WTC11 (cell line): ENCODE data around the gene DPP10. TPM values are rescaled to one million over a fixed set of nuclear protein-coding genes. Genes with fewer than 3 reads are reported as not detected.
A peak's percentile ranks its signal among the peaks of the same experiment; 100 is the strongest.

Source experiments
- ATAC-seq: fragments of 200-7000 bp; cut with Tn5 transposase; 2 replicates; pipeline ENCODE4 v1.10.0; 2021; ENCODE audit warnings: mild to moderate bottlenecking, moderate library complexity
- CTCF ChIA-PET: fragments of 300-600 bp; sonication (Branson Sonifier 250); formaldehyde crosslinking; loops from one replicate; lab custom pipeline; 2021; ENCODE audit warnings: antibody characterized with exemption; lab: Charles Lee
- POLR2A ChIA-PET: fragments of 350-600 bp; sonication (Branson Sonifier 250); formaldehyde crosslinking; loops from one replicate; lab custom pipeline; 2021; ENCODE audit warnings: antibody characterized with exemption; lab: Charles Lee
- DNase-seq: peaks from one replicate; pipeline ENCODE4 v3.0.0; 2021; ENCODE audit warnings: low spot score
- H3K27ac Mint-ChIP-seq: 2 replicates; pipeline ENCODE4 v1.8.0; 2021; ENCODE audit warnings: mixed read lengths
- H3K27me3 Mint-ChIP-seq: 2 replicates; pipeline ENCODE4 v1.8.0; 2021; ENCODE audit warnings: low read depth, mild to moderate bottlenecking, moderate library complexity, mixed read lengths
- H3K36me3 Mint-ChIP-seq: 2 replicates; pipeline ENCODE4 v1.8.0; 2021; ENCODE audit warnings: mixed read lengths
- H3K4me1 Mint-ChIP-seq: 2 replicates; pipeline ENCODE4 v1.8.0; 2022; ENCODE audit warnings: mixed read lengths
- H3K4me3 Mint-ChIP-seq: 2 replicates; pipeline ENCODE4 v1.8.0; 2021; ENCODE audit warnings: mild to moderate bottlenecking, moderate library complexity, mixed read lengths
- H3K9me3 Mint-ChIP-seq: 2 replicates; pipeline ENCODE4 v1.8.0; 2021; ENCODE audit warnings: mixed read lengths
- ATF6 ChIP-seq: sonication (generic); formaldehyde crosslinking; IDR thresholded peaks from 2 replicates; pipeline ENCODE4 v1.8.1; 2023; ENCODE audit warnings: mild to moderate bottlenecking, missing genetic modification reagents
- ELF4 ChIP-seq: sonication (generic); formaldehyde crosslinking; IDR thresholded peaks from 2 replicates; pipeline ENCODE4 v1.8.1; 2022; ENCODE audit warnings: low read depth, mild to moderate bottlenecking, moderate library complexity, missing genetic modification reagents
- ETV6 ChIP-seq: sonication (generic); formaldehyde crosslinking; IDR thresholded peaks from 2 replicates; pipeline ENCODE4 v1.8.1; 2022; ENCODE audit warnings: mild to moderate bottlenecking, missing genetic modification reagents
- FOXJ3 ChIP-seq: sonication (generic); formaldehyde crosslinking; IDR thresholded peaks from 2 replicates; pipeline ENCODE4 v1.9.0; 2021; ENCODE audit warnings: missing genetic modification reagents, mild to moderate bottlenecking, borderline replicate concordance
- FOXP4 ChIP-seq: sonication (generic); formaldehyde crosslinking; IDR thresholded peaks from 2 replicates; pipeline ENCODE4 v1.8.0; 2022; ENCODE audit warnings: mild to moderate bottlenecking, missing genetic modification reagents
- MAX ChIP-seq: sonication (generic); formaldehyde crosslinking; IDR thresholded peaks from 2 replicates; pipeline ENCODE4 v1.8.0; 2022; ENCODE audit warnings: mild to moderate bottlenecking, missing genetic modification reagents
- NFE2L1 ChIP-seq: sonication (generic); formaldehyde crosslinking; IDR thresholded peaks from 2 replicates; pipeline ENCODE4 v1.8.1; 2023; ENCODE audit warnings: missing genetic modification reagents
- OVOL2 ChIP-seq: fragments of 250-450 bp; sonication (Bioruptor Pico); IDR thresholded peaks from 2 replicates; pipeline ENCODE4 v1.9.0; 2021; ENCODE audit warnings: mild to moderate bottlenecking, borderline replicate concordance
- RORB ChIP-seq: fragments of 250-450 bp; sonication (Bioruptor Pico); IDR thresholded peaks from 2 replicates; pipeline ENCODE4 v1.9.0; 2021; ENCODE audit warnings: mild to moderate bottlenecking
- SMAD3 ChIP-seq: sonication (generic); formaldehyde crosslinking; IDR thresholded peaks from 2 replicates; pipeline ENCODE4 v1.8.0; 2022; ENCODE audit warnings: missing genetic modification reagents, mild to moderate bottlenecking, borderline replicate concordance
- SMAD4 ChIP-seq: sonication (generic); formaldehyde crosslinking; IDR thresholded peaks from 2 replicates; pipeline ENCODE4 v1.8.0; 2022; ENCODE audit warnings: mild to moderate bottlenecking, missing genetic modification reagents
- SP1 ChIP-seq: sonication (generic); formaldehyde crosslinking; conservative IDR thresholded peaks from 2 replicates; pipeline ENCODE4 v1.8.1; 2022; ENCODE audit warnings: missing genetic modification reagents
- STAT6 ChIP-seq: sonication (generic); formaldehyde crosslinking; conservative IDR thresholded peaks from 2 replicates; pipeline ENCODE4 v1.8.1; 2023; ENCODE audit warnings: mild to moderate bottlenecking, low read depth, missing genetic modification reagents, moderate library complexity
- TP53 ChIP-seq: sonication (generic); formaldehyde crosslinking; IDR thresholded peaks from 2 replicates; pipeline ENCODE4 v1.8.1; 2023; ENCODE audit warnings: mild to moderate bottlenecking, missing genetic modification reagents
- ZNF232 ChIP-seq: sonication (generic); formaldehyde crosslinking; IDR thresholded peaks from 2 replicates; pipeline ENCODE4 v1.8.0; 2022; ENCODE audit warnings: mild to moderate bottlenecking, missing genetic modification reagents
- ZNF396 ChIP-seq: fragments of 250-450 bp; sonication (Bioruptor Pico); IDR thresholded peaks from 2 replicates; pipeline ENCODE4 v1.8.0; 2021; ENCODE audit warnings: mild to moderate bottlenecking, moderate library complexity, borderline replicate concordance
- total RNA-seq: library from RNA; stranded (reverse); gene quantifications from 3 replicates; pipeline ENCODE4 v1.2.3, GENCODE V29; 2021
- TF ChIP-seq, protein P1 (sequence below): fragments of 200-600 bp; IDR thresholded peaks from 2 replicates; pipeline ENCODE4 v1.8.0; 2022; ENCODE audit warnings: antibody characterized with exemption
- TF ChIP-seq, protein P2 (sequence below): fragments of 250-450 bp; sonication (Bioruptor Pico); IDR thresholded peaks from 2 replicates; pipeline ENCODE4 v1.9.0; 2021; ENCODE audit warnings: mild to moderate bottlenecking

The DPP10 gene
- total RNA-seq, 1 experiment from 2014 or later = 4.0 TPM

DNA sequence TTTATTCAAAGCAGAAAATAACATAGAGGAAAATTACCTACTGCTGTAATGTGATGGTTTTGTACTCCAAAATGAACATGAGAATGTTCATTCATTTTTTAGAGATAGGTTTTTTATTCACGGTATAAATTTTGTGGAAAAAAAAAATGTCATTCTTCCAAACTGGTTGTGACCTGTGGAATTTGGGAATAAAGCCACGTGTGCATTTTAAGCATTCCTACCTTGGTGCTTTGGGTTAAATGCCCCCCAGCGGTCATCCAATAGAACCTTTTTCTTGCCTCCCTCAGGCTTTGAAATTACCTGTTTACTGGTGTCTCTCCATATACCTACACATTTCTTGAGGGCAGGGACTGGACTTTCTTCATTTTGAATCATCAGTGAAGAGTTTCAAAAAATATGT lies 740.7 kb downstream of the DPP10 start:
- Mint-ChIP-seq H3K9me3 (peaks cover 23% of the 10 kb centered on the region), H3K4me1 (peaks cover 16% of the 10 kb centered on the region), H3K27me3 (no peaks in the 10 kb centered on the region), H3K4me3 (no peak overlapping the region), H3K27ac (no peak overlapping the region), H3K36me3 (peaks cover 4% of the 10 kb centered on the region; the same call in 1 of the 2 replicates)
- DNase-seq = peak; percentile 13
- CTCF ChIA-PET = interaction anchor here (1.5 kb wide), 1 partner anchor 8 kb away, joined by 4 read pairs; no protein-coding TSS in a partner anchor
- peak; percentile 70 for ATAC-seq
- POLR2A ChIA-PET = no interaction called here
- TF ChIP-seq, protein P1, sequence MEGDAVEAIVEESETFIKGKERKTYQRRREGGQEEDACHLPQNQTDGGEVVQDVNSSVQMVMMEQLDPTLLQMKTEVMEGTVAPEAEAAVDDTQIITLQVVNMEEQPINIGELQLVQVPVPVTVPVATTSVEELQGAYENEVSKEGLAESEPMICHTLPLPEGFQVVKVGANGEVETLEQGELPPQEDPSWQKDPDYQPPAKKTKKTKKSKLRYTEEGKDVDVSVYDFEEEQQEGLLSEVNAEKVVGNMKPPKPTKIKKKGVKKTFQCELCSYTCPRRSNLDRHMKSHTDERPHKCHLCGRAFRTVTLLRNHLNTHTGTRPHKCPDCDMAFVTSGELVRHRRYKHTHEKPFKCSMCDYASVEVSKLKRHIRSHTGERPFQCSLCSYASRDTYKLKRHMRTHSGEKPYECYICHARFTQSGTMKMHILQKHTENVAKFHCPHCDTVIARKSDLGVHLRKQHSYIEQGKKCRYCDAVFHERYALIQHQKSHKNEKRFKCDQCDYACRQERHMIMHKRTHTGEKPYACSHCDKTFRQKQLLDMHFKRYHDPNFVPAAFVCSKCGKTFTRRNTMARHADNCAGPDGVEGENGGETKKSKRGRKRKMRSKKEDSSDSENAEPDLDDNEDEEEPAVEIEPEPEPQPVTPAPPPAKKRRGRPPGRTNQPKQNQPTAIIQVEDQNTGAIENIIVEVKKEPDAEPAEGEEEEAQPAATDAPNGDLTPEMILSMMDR = 0 out of 2 replicates have a peak, but pooled peaks have one; percentile 13
- no peak for TF ChIP-seq STAT6 (CRISPR knock-in tag)
- TF ChIP-seq MAX (CRISPR knock-in tag) = no peak
- no peak for TF ChIP-seq NFE2L1 (CRISPR knock-in tag)

DNA sequence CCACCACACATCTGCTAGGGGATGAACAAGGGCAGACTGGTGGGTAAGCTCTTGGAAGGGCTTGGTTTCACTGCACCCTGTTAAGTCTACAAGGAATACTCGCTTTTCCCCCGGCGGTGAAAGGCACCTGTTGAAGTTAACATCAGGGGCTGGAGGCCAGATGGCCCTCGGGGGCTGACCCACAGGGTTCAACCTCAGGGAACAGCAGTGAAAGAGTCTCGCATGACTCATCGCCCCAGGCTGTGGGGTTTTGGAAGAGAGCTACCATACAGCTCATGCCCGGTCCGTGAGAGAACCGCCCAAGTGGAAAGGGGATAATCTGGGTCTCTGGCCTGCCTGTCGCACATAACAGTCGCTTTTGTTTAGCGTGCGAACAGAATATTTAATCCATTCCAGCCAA lies 748.0 kb downstream of the DPP10 start:
- Mint-ChIP-seq H3K27ac (no peak overlapping the region), H3K9me3 (peaks cover 54% of the 10 kb centered on the region), H3K27me3 (no peaks in the 10 kb centered on the region), H3K36me3 (peaks cover 30% of the 10 kb centered on the region), H3K4me1 (peaks cover 7% of the 10 kb centered on the region), H3K4me3 (no peak overlapping the region)
- CTCF ChIA-PET = no interaction called here
- ATAC-seq (no peak), DNase-seq (no peak)
- TF ChIP-seq, protein P2, sequence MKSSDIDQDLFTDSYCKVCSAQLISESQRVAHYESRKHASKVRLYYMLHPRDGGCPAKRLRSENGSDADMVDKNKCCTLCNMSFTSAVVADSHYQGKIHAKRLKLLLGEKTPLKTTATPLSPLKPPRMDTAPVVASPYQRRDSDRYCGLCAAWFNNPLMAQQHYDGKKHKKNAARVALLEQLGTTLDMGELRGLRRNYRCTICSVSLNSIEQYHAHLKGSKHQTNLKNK = no peak
- TF ChIP-seq, protein P1 = no peak
- TF ChIP-seq RORB (no peak), SP1 (CRISPR knock-in tag) (no peak), TP53 (CRISPR knock-in tag) (no peak), ZNF396 (CRISPR knock-in tag) (no peak)
- POLR2A ChIA-PET = no interaction called here

DNA sequence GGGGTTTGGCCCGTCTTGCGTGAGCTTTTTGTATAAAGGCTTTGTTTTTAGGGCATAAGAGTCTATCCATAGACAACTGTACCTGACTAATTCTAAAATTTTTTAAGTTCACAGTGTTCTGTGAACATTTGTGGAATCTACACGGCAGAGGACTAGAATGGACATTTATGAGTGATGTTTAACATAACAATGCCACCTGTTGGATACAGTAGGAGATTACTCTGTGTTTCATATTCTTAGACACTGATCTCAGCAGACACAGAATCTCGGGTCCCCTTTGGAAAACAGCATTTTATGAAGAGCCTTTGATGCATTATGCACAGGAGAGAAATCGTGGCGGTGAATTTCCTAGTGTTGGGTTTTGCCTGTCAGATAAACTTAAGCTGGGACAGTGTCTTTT lies 752.2 kb downstream of the DPP10 start:
- Mint-ChIP-seq H3K4me1 (peaks cover 9% of the 10 kb centered on the region), H3K27me3 (no peaks in the 10 kb centered on the region), H3K36me3 (peaks cover 22% of the 10 kb centered on the region), H3K9me3 (peaks cover 32% of the 10 kb centered on the region), H3K4me3 (no peak overlapping the region), H3K27ac (no peak overlapping the region)
- ChIA-PET POLR2A (no interaction called here), CTCF (no interaction called here)
- DNase-seq = no peak
- no peak for TF ChIP-seq ELF4 (CRISPR knock-in tag)
- no peak for TF ChIP-seq ZNF232
- no peak for TF ChIP-seq OVOL2 (CRISPR knock-in tag)
- TF ChIP-seq ETV6 = no peak
- TF ChIP-seq FOXP4 (CRISPR knock-in tag) = no peak
- no peak for TF ChIP-seq FOXJ3 (CRISPR knock-in tag)
- TF ChIP-seq ZNF396 (CRISPR knock-in tag) = no peak
- no peak for TF ChIP-seq ATF6 (CRISPR knock-in tag)
- TF ChIP-seq SMAD4 = no peak
- no peak for TF ChIP-seq SMAD3 (CRISPR knock-in tag)
- ATAC-seq = no peak
